H1 (cell line): Measurements from ENCODE around the gene LCE6A. TPM values are rescaled to one million over a fixed set of nuclear protein-coding genes. Genes with fewer than 3 reads are reported as not detected.

Experiments
- JUND ChIP-seq: IDR thresholded peaks from 2 replicates; pipeline ENCODE4 v1.6.1; 2011; ENCODE audit warnings: mild to moderate bottlenecking, improper control_type of control experiment, low read length
- SIRT6 ChIP-seq: IDR thresholded peaks from one replicate; pipeline ENCODE4 v1.7.1; 2012; ENCODE audit warnings: low read length, inconsistent platforms
- SP1 ChIP-seq: IDR thresholded peaks from 2 replicates; pipeline ENCODE4 v1.6.1; 2011; ENCODE audit warnings: low read depth, low read length
- TCF12 ChIP-seq: IDR thresholded peaks from 2 replicates; pipeline ENCODE4 v1.6.1; 2011; ENCODE audit warnings: low read depth, mild to moderate bottlenecking, low read length
- polyA plus RNA-seq, 7 experiments: library from polyadenylated mRNA; depleted of rRNA in 3 of 7; stranded (reverse) in 5 of 7; unstranded in 2 of 7; fragments of >200 nt in 5 of 7; fragments of 200-250 nt in 2 of 7; gene quantifications; 1 replicate in 5 of 7; 2 replicates in 1 of 7; 4 replicates in 1 of 7; pipeline versions ENCODE4 v1.2.1 to v1.2.3, GENCODE V29; 2011 to 2013; ENCODE audit warnings: missing spikeins in 2 of 7, mixed read lengths in 2 of 7
- total RNA-seq: library from RNA; stranded (reverse); fragmentation: NEBNext Ultra II Directional; extraction: Animal tissue kit (Norgen Biotek cat#: 25700); gene quantifications from 2 replicates; pipeline ENCODE4 v1.2.1, GENCODE V29; 2021

LCE6A gene
- total and polyA plus RNA-seq, 2 of the 8 experiments (the other 6 are each of a cell fraction or from before 2014, with no cell fraction given), result not detected

DNA sequence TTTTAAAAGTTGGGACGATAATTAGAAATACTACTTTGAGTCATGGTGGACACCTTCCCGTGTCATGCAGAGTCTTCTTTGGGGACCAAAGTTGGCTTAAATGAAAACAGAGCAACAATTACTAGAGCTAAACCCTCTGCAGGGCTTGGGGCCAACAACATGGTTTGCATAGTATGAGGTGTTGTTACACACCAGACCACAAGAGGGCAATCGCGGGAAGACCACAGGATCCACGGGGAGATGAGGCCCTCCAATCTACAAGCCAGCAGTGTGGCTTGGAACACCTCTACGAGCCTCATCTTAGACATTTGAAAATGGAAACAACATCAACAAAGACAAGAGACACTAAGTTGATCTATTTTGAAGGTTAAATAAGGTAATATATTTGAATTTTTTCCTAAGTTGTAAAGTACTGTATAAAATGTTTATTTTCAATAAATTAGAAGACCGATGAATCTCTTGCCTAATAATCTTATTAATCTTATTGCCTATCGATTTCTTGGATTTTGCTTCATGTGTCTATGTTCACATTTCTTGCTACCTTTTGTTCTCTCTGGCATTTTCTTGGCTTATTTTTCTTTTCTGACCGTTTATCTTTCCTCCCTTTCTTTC, 27.3 kb downstream of the LCE6A start (continued):
- TF ChIP-seq SIRT6 (no peak), JUND (no peak), TCF12 (no peak), SP1 (no peak)
